ENCODE results near the gene ATP8A1. TPM values are rescaled to one million over a fixed set of nuclear protein-coding genes. Genes with fewer than 3 reads are reported as not detected.

The ATP8A1 gene
- total RNA-seq, 2 donors from 2014 or later, result 37.4 to 70.9 TPM

DNA sequence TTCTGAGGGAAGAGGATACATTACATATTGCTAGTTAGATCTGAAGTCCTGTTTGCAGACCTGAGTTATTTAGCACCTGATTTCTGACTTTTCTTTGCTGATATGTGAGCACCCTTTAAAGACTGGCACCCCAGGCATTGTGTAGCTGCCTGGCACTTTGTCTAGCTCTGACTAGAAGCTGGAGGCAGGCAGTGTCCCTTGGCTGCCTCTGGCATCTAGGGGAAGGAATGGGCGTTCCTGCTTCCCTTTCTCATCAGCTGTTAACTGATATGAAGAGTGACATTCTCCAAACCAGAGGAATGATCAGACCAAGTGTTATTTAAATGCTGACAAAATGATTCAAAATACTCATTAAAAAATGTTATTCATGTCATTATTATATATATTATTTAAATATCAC is 289.9 kb downstream of the ATP8A1 start:
- TF ChIP-seq POLR2A (IDR thresholded peaks at IDR 0.05), result no peak
- TF ChIP-seq, protein P1, sequence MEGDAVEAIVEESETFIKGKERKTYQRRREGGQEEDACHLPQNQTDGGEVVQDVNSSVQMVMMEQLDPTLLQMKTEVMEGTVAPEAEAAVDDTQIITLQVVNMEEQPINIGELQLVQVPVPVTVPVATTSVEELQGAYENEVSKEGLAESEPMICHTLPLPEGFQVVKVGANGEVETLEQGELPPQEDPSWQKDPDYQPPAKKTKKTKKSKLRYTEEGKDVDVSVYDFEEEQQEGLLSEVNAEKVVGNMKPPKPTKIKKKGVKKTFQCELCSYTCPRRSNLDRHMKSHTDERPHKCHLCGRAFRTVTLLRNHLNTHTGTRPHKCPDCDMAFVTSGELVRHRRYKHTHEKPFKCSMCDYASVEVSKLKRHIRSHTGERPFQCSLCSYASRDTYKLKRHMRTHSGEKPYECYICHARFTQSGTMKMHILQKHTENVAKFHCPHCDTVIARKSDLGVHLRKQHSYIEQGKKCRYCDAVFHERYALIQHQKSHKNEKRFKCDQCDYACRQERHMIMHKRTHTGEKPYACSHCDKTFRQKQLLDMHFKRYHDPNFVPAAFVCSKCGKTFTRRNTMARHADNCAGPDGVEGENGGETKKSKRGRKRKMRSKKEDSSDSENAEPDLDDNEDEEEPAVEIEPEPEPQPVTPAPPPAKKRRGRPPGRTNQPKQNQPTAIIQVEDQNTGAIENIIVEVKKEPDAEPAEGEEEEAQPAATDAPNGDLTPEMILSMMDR (IDR thresholded peaks at IDR 0.05), result no peak
- no peak for ATAC-seq
- 60 to 63% methylated on average over 1 of the region's 1 CpG for WGBS, 2 donors

DNA sequence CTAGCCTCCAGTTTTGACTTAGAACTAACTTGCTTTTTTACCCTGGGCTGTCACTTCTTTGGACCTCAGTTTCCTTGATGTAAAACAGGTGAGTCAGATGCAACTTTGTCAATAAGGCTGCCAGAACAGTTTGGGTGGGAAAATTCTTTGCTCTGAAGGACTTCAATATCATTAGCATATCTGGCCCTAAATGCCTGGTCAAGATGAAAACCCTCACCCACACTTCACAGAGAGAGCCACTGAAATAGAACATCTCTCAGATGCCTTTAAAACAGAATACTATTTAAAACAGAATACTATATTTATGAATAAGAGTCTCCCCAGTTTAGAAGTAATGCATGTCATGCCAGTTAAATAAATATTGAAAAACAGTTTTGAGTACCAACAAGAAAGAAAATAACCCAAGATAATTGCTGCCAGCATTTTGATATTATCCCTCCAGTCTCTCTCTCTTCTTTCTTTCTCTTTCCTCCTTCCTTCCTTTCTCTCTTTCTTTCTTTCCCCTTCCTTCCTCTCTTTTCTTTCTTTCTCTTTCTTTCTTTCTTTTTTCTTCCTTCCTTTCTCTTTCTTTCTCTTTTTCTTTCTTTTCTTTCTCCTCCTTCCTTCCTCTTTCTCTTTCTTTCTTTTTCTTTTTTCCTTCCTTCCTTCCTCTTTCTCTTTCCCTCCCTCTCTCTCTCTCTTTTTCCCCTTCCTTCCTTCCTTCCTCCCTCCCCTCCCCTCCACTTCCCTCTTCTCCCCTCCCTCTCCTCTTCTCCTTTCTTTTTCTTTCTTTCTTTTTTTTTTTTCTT is 292.4 kb downstream of the ATP8A1 start:
- TF ChIP-seq, protein P1 (IDR thresholded peaks at IDR 0.05), result no peak
- no peak for TF ChIP-seq POLR2A (IDR thresholded peaks at IDR 0.05)
- Histone ChIP-seq H3K4me1 (peaks cover 4% of the 10 kb centered on the region), H3K27ac (no peak overlapping the region), H3K36me3 (replicated peaks in 1 of 2; ENCODE audit: insufficient read depth in 1 of 2, low read depth in 2 of 2) (no peaks in the 10 kb centered on the region), H3K4me3 (no peak overlapping the region), H3K27me3 (no peaks in the 10 kb centered on the region), H3K9me3 (no peaks in the 10 kb centered on the region)
- DNase-seq (no peak), ATAC-seq (no peak)
- intact Hi-C loops (cut with DNase I), result no loop called here

More for the DNA sequence above, 289.9 kb downstream of the ATP8A1 start:
- no peak overlapping the region for H3K27ac ChIP-seq
- H3K36me3 ChIP-seq (replicated peaks in 1 of 2; ENCODE audit: insufficient read depth in 1 of 2, low read depth in 2 of 2), result no peaks in the 10 kb centered on the region
- no peaks in the 10 kb centered on the region for H3K4me1 ChIP-seq
- H3K27me3 ChIP-seq, result no peaks in the 10 kb centered on the region
- no peaks in the 10 kb centered on the region for H3K9me3 ChIP-seq
- intact Hi-C loops (cut with DNase I), result no loop called here
- no peak for DNase-seq
- H3K4me3 ChIP-seq, result no peak overlapping the region

DNA sequence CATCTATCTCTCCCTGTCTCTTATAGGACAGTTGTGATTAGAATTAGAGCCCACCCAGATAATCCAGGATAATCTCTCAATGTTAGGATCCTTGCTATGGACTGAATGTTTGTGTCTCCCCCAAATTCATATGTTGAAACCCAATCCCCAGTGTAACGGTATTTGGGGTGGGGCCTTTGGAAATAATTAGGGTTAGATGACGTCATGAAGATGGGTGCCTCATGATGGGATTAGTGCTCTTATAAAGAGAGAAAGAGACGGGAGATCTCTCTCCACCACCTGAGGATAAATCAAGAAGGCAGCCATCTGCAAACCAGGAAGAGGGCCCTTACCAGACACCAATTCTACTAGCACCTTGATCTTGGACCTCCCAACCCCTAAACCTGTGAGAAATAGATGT is 293.3 kb downstream of the ATP8A1 start:
- DNase-seq (no peak), ATAC-seq (no peak)
- H3K36me3 ChIP-seq (replicated peaks in 1 of 2; ENCODE audit: insufficient read depth in 1 of 2, low read depth in 2 of 2), result no peaks in the 10 kb centered on the region
- H3K9me3 ChIP-seq, result no peaks in the 10 kb centered on the region
- TF ChIP-seq, protein P1 (IDR thresholded peaks at IDR 0.05), result no peak
- TF ChIP-seq POLR2A (IDR thresholded peaks at IDR 0.05), result no peak
- H3K4me3 ChIP-seq, result no peak overlapping the region
- intact Hi-C loops (cut with DNase I), result no loop called here
- 67 to 78% methylated on average over 3 of the region's 3 CpGs for WGBS, 2 donors
- peaks cover 8% of the 10 kb centered on the region for H3K4me1 ChIP-seq
- H3K27me3 ChIP-seq, result no peaks in the 10 kb centered on the region
- no peak overlapping the region for H3K27ac ChIP-seq

DNA sequence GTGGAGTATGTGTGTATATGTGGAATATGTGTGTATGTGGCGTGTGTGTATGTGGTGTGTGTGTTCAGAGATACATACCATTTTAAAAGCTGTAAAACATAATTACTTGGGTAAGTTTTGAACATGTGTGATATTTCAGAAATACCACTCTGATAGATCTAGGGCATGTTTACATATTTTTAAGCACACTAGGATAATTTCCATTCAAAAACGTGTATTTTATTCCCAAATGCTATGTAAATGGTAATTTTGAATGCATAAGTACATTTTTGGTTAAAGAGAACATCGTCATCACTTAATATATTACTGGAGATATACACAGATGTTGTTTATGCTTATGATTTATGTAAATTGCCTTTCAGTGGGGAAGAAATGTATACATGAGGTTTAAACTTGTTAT is 294.3 kb downstream of the ATP8A1 start:
- Histone ChIP-seq H3K27me3 (no peaks in the 10 kb centered on the region), H3K9me3 (no peaks in the 10 kb centered on the region), H3K27ac (no peak overlapping the region), H3K4me3 (no peak overlapping the region), H3K36me3 (replicated peaks in 1 of 2; ENCODE audit: insufficient read depth in 1 of 2, low read depth in 2 of 2) (no peaks in the 10 kb centered on the region), H3K4me1 (peaks cover 8% of the 10 kb centered on the region)
- ATAC-seq (no peak), DNase-seq (no peak)
- 65 to 71% methylated on average over 3 of the region's 3 CpGs for WGBS, 2 donors
- intact Hi-C loops (cut with DNase I), result no loop called here
- no peak for TF ChIP-seq POLR2A (IDR thresholded peaks at IDR 0.05)
- TF ChIP-seq, protein P1 (IDR thresholded peaks at IDR 0.05), result no peak

DNA sequence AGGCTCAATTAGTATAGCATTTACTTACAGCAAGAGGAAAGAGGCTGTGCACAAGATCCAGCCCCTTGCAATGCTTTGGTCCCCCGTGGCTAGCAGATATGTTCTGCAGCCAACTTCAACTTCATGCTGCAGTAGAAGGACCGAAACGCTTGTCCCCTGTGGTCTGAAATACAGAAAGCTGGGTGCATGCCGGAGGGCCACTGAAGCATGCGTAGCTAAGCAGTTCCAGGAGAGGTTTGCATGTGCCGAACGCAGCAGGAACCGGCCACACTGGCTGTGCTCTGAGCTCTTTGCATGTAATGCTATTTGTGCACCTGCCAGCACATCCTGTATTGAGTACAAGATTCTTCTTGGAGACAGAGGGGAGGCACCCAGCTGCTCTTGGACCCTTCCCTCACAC is 295.4 kb downstream of the ATP8A1 start:
- H3K27ac ChIP-seq, result no peak overlapping the region
- peaks cover 8% of the 10 kb centered on the region for H3K4me1 ChIP-seq
- no peak for DNase-seq
- no peak overlapping the region for H3K4me3 ChIP-seq
- H3K27me3 ChIP-seq, result no peaks in the 10 kb centered on the region
- ATAC-seq, result no peak
- 81 to 87% methylated on average over 8 of the region's 8 CpGs for WGBS, 2 donors
- intact Hi-C loops (cut with DNase I), result no loop called here
- H3K9me3 ChIP-seq, result no peaks in the 10 kb centered on the region
- no peaks in the 10 kb centered on the region for H3K36me3 ChIP-seq (replicated peaks in 1 of 2; ENCODE audit: insufficient read depth in 1 of 2, low read depth in 2 of 2)
- TF ChIP-seq, protein P1 (IDR thresholded peaks at IDR 0.05), result no peak
- no peak for TF ChIP-seq POLR2A (IDR thresholded peaks at IDR 0.05)

All from body of pancreas (tissue), 4 donors.